Measurements from ENCODE around the gene PXN. TPM values are rescaled to one million over a fixed set of nuclear protein-coding genes. Genes with fewer than 3 reads are reported as not detected.
"Not testable (repeated sequence)": the region's sequence is repeated elsewhere in the genome, so short reads cannot be mapped to it uniquely, and the experiment has no call there.

Gene PXN
- total and polyA plus RNA-seq, 2 of the 13 experiments (the other 11 are each of a cell fraction or from before 2014, with no cell fraction given), result 13.6 to 14.2 TPM

DNA sequence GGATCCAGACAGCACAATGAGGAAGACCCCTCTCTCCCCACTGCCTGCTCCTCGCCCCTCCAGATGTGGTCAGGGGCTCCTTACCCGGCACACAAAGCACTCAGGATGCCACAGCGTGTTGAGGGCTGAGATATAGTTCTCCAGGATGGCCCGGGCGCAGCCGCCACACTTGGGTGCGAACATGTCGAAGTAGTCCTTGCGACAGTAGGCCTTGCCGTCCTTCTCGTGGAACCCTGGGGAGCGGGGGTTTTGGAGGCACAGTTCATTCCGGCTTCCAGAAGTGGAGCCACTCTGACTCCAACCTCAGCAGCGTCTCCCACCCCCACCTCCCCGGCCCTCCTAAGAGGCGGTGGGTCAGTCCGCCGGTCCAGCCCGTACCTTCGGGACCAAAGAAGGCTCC, 51.8 kb downstream of the PXN start (continued):
- TF ChIP-seq BCL3 (CRISPR knock-in tag; IDR thresholded peaks at IDR 0.05) (no peak), DZIP1 (CRISPR knock-in tag; IDR thresholded peaks at IDR 0.05) (no peak), HMGA1 (CRISPR knock-in tag; conservative IDR thresholded peaks at IDR 0.05) (no peak)

DNA sequence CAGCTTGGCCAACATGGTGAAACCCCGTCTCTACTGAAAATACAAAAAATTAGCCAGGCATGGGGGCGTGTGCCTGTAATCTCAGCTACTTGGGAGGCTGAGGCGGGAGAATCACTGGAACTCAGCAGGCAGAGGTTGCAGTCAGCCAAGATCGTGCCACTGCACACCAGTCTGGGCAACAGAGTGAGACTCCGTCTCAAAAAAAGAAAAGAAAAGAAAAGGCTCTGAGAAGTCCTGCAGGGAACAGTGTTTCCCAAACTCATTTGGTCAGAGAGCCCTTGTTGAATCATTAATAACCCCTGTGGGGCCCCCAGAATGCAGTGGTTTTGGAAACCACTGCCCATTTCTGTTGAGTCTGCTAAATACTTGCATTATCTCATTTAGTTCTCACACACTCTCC, 52.3 kb downstream of the PXN start:
- CTCF ChIA-PET (ENCODE audit: low intra/inter-chr PET ratio, low total read pairs), result not testable (repeated sequence)
- POLR2A ChIA-PET, result interaction anchor here (4.5 kb wide), 1 partner anchor 12 kb away, joined by 30 read pairs; the partner anchor contains the start of gene RPLP0

More for the DNA sequence above, 52.3 kb downstream of the PXN start:
- H3K27me3 ChIP-seq (ENCODE audit: control insufficient read depth in 1 of 2, insufficient read depth in 2 of 2, low read length in 2 of 2); H3K27ac ChIP-seq (ENCODE audit: extremely low read length, insufficient read depth, low read length); H3K4me3 ChIP-seq (replicated peaks in 1 of 3; ENCODE audit: insufficient read depth in 1 of 3, low read depth in 2 of 3, low read length in 3 of 3); H4K20me1 ChIP-seq (ENCODE audit: insufficient read depth, low read length); H3K79me2 ChIP-seq (ENCODE audit: insufficient read depth, low read length); ATAC-seq; H3K9ac ChIP-seq (ENCODE audit: insufficient read depth, low read depth, low read length); DNase-seq (ENCODE audit: low spot score); FAIRE-seq; BruUV-seq (replicated peaks); intact Hi-C loops (cut with micrococcal nuclease; ENCODE audit: unreplicated experiment); H3K4me2 ChIP-seq (ENCODE audit: low read depth, low read length); H2AFZ ChIP-seq (ENCODE audit: low read length); H3K9me3 ChIP-seq (ENCODE audit: low read length); H3K4me1 ChIP-seq (ENCODE audit: insufficient read depth, low read length): not testable (repeated sequence)
- in situ Hi-C loops (cut with HindIII; ENCODE audit: extremely low pct_ligation_motif_present, low pct_unique_long_range_greater_than_20kb), result loop anchor here (10.0 kb wide), 1 partner anchor 52 kb away; the partner anchor contains the start of gene PXN
- peaks cover 19 to 41% of the 10 kb centered on the region in 2 experiments; a peak in 4 of 5 replicates for H3K36me3 ChIP-seq (replicated peaks in 1 of 2; ENCODE audit: control insufficient read depth in 1 of 2, insufficient read depth in 2 of 2, low read length in 2 of 2)
- WGBS (ENCODE audit: low lambda C conversion rate), result 96% methylated on average over 5 of the region's 5 CpGs

Measured in HepG2 (cell line).